ENCODE measurements around the gene DLGAP1.

- TF ChIP-seq, protein P1, sequence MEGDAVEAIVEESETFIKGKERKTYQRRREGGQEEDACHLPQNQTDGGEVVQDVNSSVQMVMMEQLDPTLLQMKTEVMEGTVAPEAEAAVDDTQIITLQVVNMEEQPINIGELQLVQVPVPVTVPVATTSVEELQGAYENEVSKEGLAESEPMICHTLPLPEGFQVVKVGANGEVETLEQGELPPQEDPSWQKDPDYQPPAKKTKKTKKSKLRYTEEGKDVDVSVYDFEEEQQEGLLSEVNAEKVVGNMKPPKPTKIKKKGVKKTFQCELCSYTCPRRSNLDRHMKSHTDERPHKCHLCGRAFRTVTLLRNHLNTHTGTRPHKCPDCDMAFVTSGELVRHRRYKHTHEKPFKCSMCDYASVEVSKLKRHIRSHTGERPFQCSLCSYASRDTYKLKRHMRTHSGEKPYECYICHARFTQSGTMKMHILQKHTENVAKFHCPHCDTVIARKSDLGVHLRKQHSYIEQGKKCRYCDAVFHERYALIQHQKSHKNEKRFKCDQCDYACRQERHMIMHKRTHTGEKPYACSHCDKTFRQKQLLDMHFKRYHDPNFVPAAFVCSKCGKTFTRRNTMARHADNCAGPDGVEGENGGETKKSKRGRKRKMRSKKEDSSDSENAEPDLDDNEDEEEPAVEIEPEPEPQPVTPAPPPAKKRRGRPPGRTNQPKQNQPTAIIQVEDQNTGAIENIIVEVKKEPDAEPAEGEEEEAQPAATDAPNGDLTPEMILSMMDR (IDR thresholded peaks at IDR 0.05) = no peak
- TF ChIP-seq EZH2phosphoT487 (IDR thresholded peaks at IDR 0.05) (no peak), EZH2 (IDR thresholded peaks at IDR 0.05) (no peak)
These were observed 645.9 kb downstream of the DLGAP1 start for GRCh38 chr18:3808985-3809780.
